Measurements from ENCODE around the gene HECTD1. TPM values are rescaled to one million over a fixed set of nuclear protein-coding genes. Genes with fewer than 3 reads are reported as not detected.
"Not testable (repeated sequence)": the region's sequence is repeated elsewhere in the genome, so short reads cannot be mapped to it uniquely, and the experiment has no call there.

HECTD1 gene
- polyA plus RNA-seq, result 10 to 100 TPM; 33.1 to 61.3 (median 50.0) TPM

- H3K27ac ChIP-seq (ENCODE audit: low read depth, low read length), result peak within 1 kb of the TSS; percentile 94
- WGBS, 3 donors, result 0 to 1% (median 0%) methylated on average over 54 to 79 of the region's 79 CpGs
Measured at GRCh38 chr14:31207755-31208545, at the start of gene HECTD1. Gene HECTD1, minus strand, starts transcription at chr14:31207793. Its CDS starts 1,857 bp downstream, at chr14:31205936.

- no peak overlapping the region for H3K27ac ChIP-seq (ENCODE audit: low read depth, low read length)
- WGBS, 3 donors, result 83 to 95% (median 91%) methylated on average over 1 of the region's 1 CpG
Measured at GRCh38 chr14:31257244-31257553, 49.6 kb upstream of the HECTD1 start.

- H3K27ac ChIP-seq (ENCODE audit: low read depth, low read length), result no peak overlapping the region
- 91 to 96% (median 94%) methylated on average over 5 of the region's 5 CpGs for WGBS, 3 donors
Measured at GRCh38 chr14:31256534-31257243, 49.1 kb upstream of the HECTD1 start.

GRCh38 chr14:31255918-31256317 is 48.3 kb upstream of the HECTD1 start:
- WGBS, 3 donors, result 92 to 95% (median 94%) methylated on average over 4 of the region's 4 CpGs

GRCh38 chr14:31255286-31255685 is 47.7 kb upstream of the HECTD1 start:
- 92 to 96% (median 92%) methylated on average over 2 of the region's 2 CpGs for WGBS, 3 donors
- H3K27ac ChIP-seq (ENCODE audit: low read depth, low read length), result no peak overlapping the region

More at GRCh38 chr14:31255918-31256317, 48.3 kb upstream of the HECTD1 start:
- H3K27ac ChIP-seq (ENCODE audit: low read depth, low read length), result not testable (repeated sequence)

GRCh38 chr14:31253746-31254471 is 46.3 kb upstream of the HECTD1 start:
- H3K27ac ChIP-seq (ENCODE audit: low read depth, low read length), result no peak overlapping the region
- WGBS, 3 donors, result 94 to 96% (median 96%) methylated on average over 9 of the region's 9 CpGs

GRCh38 chr14:31252865-31253264 is 45.3 kb upstream of the HECTD1 start:
- H3K27ac ChIP-seq (ENCODE audit: low read depth, low read length), result no peak overlapping the region
- WGBS, 3 donors, result 91 to 100% (median 91%) methylated on average over 1 of the region's 1 CpG

GRCh38 chr14:31251028-31251958 is 43.7 kb upstream of the HECTD1 start:
- 68 to 80% (median 74%) methylated on average over 7 to 10 of the region's 10 CpGs for WGBS, 3 donors

GRCh38 chr14:31244626-31245025 is 37.0 kb upstream of the HECTD1 start:
- 76 to 84% (median 79%) methylated on average over 3 of the region's 3 CpGs for WGBS, 3 donors

More at GRCh38 chr14:31251028-31251958, 43.7 kb upstream of the HECTD1 start:
- no peak overlapping the region for H3K27ac ChIP-seq (ENCODE audit: low read depth, low read length)

GRCh38 chr14:31243860-31244259 is 36.3 kb upstream of the HECTD1 start:
- H3K27ac ChIP-seq (ENCODE audit: low read depth, low read length), result no peak overlapping the region
- WGBS, 3 donors, result 79 to 92% (median 85%) methylated on average over 8 of the region's 8 CpGs

More at GRCh38 chr14:31244626-31245025, 37.0 kb upstream of the HECTD1 start:
- no peak overlapping the region for H3K27ac ChIP-seq (ENCODE audit: low read depth, low read length)

GRCh38 chr14:31242161-31242940 is 34.8 kb upstream of the HECTD1 start:
- H3K27ac ChIP-seq (ENCODE audit: low read depth, low read length), result not testable (repeated sequence)

GRCh38 chr14:31241450-31242114 is 34.0 kb upstream of the HECTD1 start:
- H3K27ac ChIP-seq (ENCODE audit: low read depth, low read length), result no peak overlapping the region
- 42 to 61% (median 50%) methylated on average over 2 of the region's 2 CpGs for WGBS, 3 donors

More at GRCh38 chr14:31242161-31242940, 34.8 kb upstream of the HECTD1 start:
- 72 to 84% (median 73%) methylated on average over 10 of the region's 10 CpGs for WGBS, 3 donors

GRCh38 chr14:31239741-31240140 is 32.1 kb upstream of the HECTD1 start:
- no peak overlapping the region for H3K27ac ChIP-seq (ENCODE audit: low read depth, low read length)
- WGBS, 3 donors, result 94 to 95% (median 94%) methylated on average over 6 of the region's 6 CpGs

GRCh38 chr14:31235462-31235861 is 27.9 kb upstream of the HECTD1 start:
- WGBS, 3 donors, result 90 to 95% (median 91%) methylated on average over 3 of the region's 3 CpGs
- no peak overlapping the region for H3K27ac ChIP-seq (ENCODE audit: low read depth, low read length)

GRCh38 chr14:31232081-31232480 is 24.5 kb upstream of the HECTD1 start:
- 69 to 76% (median 75%) methylated on average over 3 of the region's 3 CpGs for WGBS, 3 donors
- H3K27ac ChIP-seq (ENCODE audit: low read depth, low read length), result no peak overlapping the region

- WGBS, 3 donors, result 93 to 96% (median 95%) methylated on average over 2 of the region's 2 CpGs
- H3K27ac ChIP-seq (ENCODE audit: low read depth, low read length), result not testable (repeated sequence)
Measured at GRCh38 chr14:31231272-31231671, 23.7 kb upstream of the HECTD1 start.

- 79 to 89% (median 89%) methylated on average over 1 of the region's 1 CpG for WGBS, 3 donors
- no peak overlapping the region for H3K27ac ChIP-seq (ENCODE audit: low read depth, low read length)
Measured at GRCh38 chr14:31230573-31230958, 23.0 kb upstream of the HECTD1 start.
